ENCODE results near the gene LACTB.
A peak's percentile ranks its signal among the peaks of the same experiment; 100 is the strongest.

LACTB gene

DNA sequence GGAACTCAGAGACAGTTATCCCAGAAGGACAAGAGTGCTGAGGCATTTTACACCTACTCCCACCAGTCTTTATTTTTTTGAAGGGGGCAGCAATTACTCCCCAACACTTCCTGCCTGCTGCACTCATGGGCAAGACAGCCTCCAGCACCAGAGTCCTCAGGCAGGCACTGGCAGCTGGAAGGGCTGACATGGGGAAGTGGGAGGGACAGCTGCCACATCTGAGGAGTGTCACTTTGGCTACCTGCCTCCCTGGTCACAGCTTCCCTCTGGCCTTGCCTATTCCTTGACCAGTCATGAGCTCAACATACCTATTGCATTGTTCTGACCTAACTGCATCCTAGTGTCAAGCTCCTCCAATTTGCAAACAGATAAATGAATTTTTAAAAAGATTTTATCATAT lies 10.2 kb upstream of the LACTB start:
- no peaks in the 10 kb centered on the region for H3K27me3 ChIP-seq
- H3K36me3 ChIP-seq = no peaks in the 10 kb centered on the region
- H3K4me1 ChIP-seq = no peaks in the 10 kb centered on the region
- DNase-seq = no peak
- H3K4me3 ChIP-seq (ENCODE audit: low read depth, low read length) = no peak overlapping the region
- H3K9me3 ChIP-seq = no peaks in the 10 kb centered on the region
- TF ChIP-seq, protein P1, sequence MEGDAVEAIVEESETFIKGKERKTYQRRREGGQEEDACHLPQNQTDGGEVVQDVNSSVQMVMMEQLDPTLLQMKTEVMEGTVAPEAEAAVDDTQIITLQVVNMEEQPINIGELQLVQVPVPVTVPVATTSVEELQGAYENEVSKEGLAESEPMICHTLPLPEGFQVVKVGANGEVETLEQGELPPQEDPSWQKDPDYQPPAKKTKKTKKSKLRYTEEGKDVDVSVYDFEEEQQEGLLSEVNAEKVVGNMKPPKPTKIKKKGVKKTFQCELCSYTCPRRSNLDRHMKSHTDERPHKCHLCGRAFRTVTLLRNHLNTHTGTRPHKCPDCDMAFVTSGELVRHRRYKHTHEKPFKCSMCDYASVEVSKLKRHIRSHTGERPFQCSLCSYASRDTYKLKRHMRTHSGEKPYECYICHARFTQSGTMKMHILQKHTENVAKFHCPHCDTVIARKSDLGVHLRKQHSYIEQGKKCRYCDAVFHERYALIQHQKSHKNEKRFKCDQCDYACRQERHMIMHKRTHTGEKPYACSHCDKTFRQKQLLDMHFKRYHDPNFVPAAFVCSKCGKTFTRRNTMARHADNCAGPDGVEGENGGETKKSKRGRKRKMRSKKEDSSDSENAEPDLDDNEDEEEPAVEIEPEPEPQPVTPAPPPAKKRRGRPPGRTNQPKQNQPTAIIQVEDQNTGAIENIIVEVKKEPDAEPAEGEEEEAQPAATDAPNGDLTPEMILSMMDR (IDR thresholded peaks at IDR 0.05; ENCODE audit: low read depth, low read length) = no peak

DNA sequence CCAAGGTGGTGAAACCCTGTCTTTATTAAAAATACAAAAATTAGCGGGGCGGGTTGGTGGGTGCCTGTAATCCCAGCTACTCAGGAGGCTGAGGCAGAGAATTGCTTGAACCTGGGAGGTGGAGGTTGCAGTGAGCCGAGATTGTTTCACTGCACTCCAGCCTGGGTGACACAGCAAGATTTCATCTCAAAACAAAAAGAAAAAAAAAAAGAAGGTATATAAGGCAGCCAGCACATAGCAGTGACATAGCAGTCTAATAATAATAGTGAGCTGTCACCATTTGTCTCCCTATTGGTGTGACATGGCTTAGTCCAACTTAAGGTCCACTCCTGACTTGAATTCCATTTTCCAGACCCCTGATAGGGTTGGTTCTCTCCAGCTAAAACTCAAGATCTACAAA lies 8.8 kb upstream of the LACTB start:
- no peak for DNase-seq
- Histone ChIP-seq H3K36me3 (no peaks in the 10 kb centered on the region), H3K4me3 (ENCODE audit: low read depth, low read length) (no peak overlapping the region), H3K4me1 (no peaks in the 10 kb centered on the region), H3K9me3 (no peaks in the 10 kb centered on the region), H3K27me3 (no peaks in the 10 kb centered on the region)
- TF ChIP-seq, protein P1 (IDR thresholded peaks at IDR 0.05; ENCODE audit: low read depth, low read length) = no peak

DNA sequence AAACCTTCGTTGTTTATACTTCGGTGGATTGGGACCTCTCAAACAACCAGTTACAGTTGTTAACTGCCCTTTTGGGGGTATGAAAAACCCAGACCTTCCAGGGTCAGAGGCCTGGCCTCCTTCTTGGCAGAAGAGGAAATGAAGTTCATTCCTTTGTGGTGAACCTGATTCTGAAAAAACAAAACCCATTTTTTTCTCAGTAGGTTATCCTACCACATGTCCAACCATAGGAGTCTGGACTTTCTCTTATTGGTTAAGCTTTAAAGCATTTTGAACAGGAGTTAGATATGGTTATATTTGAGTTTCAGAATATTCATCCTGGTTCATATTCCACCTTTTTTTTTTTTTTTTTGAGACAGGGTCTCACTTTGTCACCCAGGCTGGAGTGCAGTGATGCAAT lies 7.2 kb upstream of the LACTB start:
- no peaks in the 10 kb centered on the region for H3K36me3 ChIP-seq
- TF ChIP-seq, protein P1 (IDR thresholded peaks at IDR 0.05; ENCODE audit: low read depth, low read length) = no peak
- H3K4me1 ChIP-seq = no peaks in the 10 kb centered on the region
- no peak for DNase-seq
- H3K27me3 ChIP-seq = no peaks in the 10 kb centered on the region
- H3K4me3 ChIP-seq (ENCODE audit: low read depth, low read length) = no peak overlapping the region
- H3K9me3 ChIP-seq = no peaks in the 10 kb centered on the region

DNA sequence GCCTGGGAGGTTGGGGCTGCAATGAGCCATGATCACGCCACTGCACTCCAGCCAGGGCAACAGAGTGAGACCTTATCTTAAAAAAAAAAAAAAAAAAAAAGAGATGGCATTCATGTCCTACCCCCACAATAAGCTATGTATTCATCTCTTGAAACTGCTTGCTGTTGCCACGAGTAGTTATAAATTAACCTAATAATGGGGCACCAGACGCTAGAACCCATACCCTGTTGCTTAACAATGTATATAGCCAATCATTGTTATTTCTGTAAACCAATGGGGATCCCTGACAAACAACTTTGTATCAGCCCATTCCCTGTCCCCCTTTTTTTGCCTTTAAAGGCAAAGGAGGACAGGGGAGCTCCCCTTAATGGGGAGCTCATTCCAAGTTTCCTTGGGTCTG lies 2.8 kb upstream of the LACTB start:
- Histone ChIP-seq H3K9me3 (no peaks in the 10 kb centered on the region), H3K4me1 (peaks cover 4% of the 10 kb centered on the region; the same call in 1 of the 2 replicates), H3K4me3 (ENCODE audit: low read depth, low read length) (no peak overlapping the region), H3K27me3 (no peaks in the 10 kb centered on the region), H3K36me3 (no peaks in the 10 kb centered on the region)
- TF ChIP-seq, protein P1 (IDR thresholded peaks at IDR 0.05; ENCODE audit: low read depth, low read length) = no peak
- no peak for DNase-seq

DNA sequence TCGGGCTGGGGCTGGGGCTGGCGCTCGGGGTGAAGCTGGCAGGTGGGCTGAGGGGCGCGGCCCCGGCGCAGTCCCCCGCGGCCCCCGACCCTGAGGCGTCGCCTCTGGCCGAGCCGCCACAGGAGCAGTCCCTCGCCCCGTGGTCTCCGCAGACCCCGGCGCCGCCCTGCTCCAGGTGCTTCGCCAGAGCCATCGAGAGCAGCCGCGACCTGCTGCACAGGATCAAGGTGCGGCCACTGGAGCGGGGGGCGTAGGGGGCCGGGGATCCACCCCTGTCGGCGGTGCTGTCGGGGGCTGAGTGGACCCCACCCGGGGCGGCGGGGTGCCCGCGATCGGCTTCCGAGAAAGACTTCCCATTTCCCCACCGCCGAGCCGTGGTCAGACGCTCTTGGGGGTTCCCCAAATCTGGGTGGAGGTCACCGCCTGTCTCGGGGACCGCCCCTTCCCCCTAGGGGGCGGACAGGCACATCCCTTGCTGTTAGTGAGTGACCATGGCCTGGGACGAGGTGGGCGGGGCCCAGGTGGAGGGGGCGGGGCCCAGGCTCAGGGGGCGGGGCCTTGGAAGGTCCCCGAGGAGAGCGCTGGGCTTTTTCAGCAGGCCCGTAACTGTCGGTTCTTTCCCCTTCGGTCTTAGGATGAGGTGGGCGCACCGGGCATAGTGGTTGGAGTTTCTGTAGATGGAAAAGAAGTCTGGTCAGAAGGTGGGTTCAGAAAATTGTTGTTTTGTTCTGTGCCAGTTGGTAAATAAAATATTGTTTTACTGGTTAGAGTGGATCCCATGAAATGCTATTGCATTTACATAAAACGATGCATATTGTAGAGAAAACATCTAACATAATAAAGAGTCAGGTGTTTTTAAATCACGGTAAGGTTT lies 578 bp downstream of the LACTB start:
- Histone ChIP-seq H3K9me3 (no peaks in the 10 kb centered on the region), H3K36me3 (no peaks in the 10 kb centered on the region), H3K4me1 (peaks cover 4% of the 10 kb centered on the region; the same call in 1 of the 2 replicates), H3K27me3 (no peaks in the 10 kb centered on the region), H3K4me3 (ENCODE audit: low read depth, low read length) (peak overlapping the region; percentile 86)
- TF ChIP-seq, protein P1 (IDR thresholded peaks at IDR 0.05; ENCODE audit: low read depth, low read length) = peak; percentile 31
- peak; percentile 72 for DNase-seq

DNA sequence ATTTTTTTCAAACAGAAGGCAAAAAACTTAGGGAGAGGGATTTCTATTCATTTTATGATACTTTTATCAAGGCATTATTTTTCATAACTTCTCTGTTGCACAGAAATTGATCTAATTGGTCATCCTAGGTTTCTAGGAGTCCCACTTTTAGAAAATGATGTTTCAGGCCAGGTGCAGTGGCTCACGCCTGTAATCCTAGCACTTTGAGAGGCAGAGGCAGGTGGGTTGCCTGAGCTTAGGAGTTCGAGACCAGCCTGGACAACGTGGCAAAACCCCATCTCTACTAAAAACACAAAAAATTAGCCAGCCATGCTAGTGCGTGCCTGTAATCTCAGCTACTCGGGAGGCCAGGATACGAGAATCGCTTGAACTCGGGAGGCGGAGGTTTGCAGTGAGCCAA lies 2.8 kb downstream of the LACTB start:
- Histone ChIP-seq H3K4me1 (peaks cover 4% of the 10 kb centered on the region; the same call in 1 of the 2 replicates), H3K9me3 (no peaks in the 10 kb centered on the region), H3K4me3 (ENCODE audit: low read depth, low read length) (no peak overlapping the region), H3K27me3 (no peaks in the 10 kb centered on the region), H3K36me3 (no peaks in the 10 kb centered on the region)
- DNase-seq = no peak
- TF ChIP-seq, protein P1 (IDR thresholded peaks at IDR 0.05; ENCODE audit: low read depth, low read length) = no peak

Data from BE2C (cell line).